HG02623 (cell line): ENCODE data around the gene SCNN1G.
"Not testable (repeated sequence)": the region's sequence is repeated elsewhere in the genome, so short reads cannot be mapped to it uniquely, and the experiment has no call there.

Experiments
- ATAC-seq: cut with Tn5 transposase; IDR thresholded peaks from one replicate; pipeline ENCODE4 v1.9.1; 2021; ENCODE audit warnings: moderate library complexity; ENCODE audit not compliant: unreplicated experiment

The SCNN1G gene, protein sequence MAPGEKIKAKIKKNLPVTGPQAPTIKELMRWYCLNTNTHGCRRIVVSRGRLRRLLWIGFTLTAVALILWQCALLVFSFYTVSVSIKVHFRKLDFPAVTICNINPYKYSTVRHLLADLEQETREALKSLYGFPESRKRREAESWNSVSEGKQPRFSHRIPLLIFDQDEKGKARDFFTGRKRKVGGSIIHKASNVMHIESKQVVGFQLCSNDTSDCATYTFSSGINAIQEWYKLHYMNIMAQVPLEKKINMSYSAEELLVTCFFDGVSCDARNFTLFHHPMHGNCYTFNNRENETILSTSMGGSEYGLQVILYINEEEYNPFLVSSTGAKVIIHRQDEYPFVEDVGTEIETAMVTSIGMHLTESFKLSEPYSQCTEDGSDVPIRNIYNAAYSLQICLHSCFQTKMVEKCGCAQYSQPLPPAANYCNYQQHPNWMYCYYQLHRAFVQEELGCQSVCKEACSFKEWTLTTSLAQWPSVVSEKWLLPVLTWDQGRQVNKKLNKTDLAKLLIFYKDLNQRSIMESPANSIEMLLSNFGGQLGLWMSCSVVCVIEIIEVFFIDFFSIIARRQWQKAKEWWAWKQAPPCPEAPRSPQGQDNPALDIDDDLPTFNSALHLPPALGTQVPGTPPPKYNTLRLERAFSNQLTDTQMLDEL

DNA sequence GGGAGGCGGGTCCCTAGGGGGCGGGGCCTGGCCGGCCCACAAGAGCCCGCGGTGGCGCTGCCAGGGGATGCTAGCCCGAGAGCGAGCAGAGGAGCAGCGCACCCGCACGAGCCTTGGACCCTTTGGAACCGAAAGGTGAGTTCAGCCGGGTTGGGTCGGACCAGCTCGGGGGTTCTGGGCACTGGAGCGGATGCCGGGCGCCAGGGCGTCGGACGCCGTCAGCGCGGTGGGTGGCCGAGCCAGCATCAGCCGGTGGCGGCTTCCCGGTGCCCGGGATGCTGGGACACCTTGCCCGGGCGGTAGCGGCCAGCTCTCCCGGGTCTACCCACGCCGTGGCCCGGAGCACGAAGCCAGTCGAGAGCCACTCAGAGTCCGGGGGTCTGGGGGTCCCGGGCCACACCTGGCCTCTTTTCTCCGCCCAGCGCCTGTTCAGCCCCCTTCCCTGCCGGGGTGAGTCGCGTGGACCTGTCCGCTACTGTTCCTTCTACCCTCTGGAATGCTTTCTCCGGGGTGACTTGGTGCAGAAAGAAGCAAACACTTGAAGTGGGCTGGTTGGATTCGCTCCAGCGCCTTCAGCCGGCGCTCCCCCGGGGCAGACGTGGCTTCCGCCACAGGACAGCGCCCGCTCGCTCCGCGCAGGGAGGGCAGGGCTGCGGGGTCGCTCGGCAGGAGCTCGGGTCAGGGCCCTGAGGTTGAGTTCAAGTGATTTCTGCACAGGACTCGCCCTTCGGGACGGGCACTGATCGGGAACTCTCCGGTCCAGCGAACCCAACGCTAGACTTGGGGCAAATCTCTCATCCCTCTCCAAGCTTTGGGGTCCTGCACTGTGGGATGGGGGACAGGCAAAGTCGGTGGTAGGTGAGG, at the start of gene SCNN1G:
SCNN1G (plus strand) TSS at position 67 of the 864 bp plus-strand sequence. CDS start 3,527 bp downstream, outside the sequence.
- ATAC-seq: no peak

DNA sequence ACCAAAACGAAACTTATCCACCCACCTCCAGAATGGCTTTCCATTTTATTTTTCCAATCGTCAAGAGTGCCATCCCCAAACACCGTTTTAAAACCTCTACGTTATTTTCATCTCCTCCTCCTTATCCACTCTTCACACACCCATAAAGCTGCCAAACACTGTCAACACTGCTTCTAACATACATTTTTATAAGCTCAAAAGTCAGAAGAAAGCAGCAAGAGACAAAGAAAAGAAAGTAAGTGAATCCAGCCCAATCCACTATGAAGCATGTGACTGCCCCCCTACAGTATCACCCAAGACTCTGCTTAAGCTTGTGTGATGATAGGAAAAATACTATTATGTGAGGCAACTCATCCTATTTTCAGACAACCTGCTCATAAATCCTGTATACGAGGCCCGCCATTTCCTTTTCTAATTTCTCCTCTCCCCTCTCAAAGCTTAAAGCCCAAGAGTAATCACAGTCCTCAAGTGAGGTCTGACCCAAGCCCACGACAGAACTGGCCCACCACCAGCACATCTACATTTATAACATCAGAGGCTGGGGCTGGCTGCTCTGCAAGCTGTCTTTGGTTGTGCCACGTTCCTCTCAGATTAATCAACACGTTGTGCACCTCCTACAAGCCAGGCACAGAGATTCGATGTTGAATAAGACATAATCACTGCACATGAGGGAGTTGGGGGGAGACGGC, 49.6 kb upstream of the SCNN1G start:
- no peak for ATAC-seq

DNA sequence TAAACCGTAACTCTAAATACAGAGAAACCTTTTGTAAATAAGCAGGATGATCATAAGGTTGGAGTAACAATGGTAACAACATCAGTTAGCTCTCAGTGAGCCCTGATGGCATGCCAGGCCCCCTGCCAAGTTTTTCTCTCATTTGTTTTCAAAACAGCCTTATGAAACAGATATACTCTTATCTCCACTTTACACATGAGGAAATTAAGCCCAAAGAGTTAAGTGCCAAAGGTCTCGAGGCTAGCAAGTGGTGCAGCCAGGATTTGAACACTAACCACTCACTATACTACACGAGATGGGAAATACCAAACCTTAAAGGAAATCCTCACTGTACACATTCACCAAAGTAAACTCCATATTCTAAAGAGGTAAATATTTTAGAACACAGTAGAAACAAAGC, 48.3 kb upstream of the SCNN1G start:
- no peak for ATAC-seq

DNA sequence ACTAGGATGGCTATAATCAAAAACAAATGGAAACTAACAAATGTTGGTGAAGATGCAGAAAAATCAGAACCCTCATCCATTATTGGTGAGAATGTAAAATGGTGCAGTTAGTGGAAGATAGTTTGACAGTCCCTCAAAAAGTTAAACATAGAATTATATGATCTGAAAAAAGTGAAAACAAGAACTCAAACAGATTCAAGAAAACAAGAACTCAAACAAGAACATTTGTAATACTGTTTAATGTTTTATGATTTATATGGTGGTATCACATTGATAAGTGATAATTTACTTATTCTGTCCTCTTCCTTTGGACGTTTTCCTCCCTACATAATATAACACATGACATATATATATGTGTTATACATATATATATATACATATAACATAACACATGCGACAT, 45.3 kb upstream of the SCNN1G start:
- ATAC-seq: no peak

DNA sequence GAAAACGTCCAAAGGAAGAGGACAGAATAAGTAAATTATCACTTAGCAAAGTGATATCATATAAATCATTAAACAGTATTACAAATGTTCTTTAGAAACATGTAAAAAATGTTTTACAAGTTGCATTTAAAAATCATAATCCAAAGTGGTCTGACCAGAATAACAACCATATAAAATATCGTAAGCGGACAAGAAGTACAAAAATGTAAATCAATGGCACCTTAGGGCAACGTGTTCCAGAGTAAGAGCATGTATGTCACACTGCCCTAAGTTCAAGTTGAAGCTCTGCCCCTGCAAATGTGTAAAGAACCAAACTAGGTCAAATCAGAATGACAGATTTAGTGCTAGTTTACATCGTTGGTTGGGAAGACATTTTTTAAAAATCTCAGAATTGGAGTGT, 44.7 kb upstream of the SCNN1G start:
- ATAC-seq: no peak

DNA sequence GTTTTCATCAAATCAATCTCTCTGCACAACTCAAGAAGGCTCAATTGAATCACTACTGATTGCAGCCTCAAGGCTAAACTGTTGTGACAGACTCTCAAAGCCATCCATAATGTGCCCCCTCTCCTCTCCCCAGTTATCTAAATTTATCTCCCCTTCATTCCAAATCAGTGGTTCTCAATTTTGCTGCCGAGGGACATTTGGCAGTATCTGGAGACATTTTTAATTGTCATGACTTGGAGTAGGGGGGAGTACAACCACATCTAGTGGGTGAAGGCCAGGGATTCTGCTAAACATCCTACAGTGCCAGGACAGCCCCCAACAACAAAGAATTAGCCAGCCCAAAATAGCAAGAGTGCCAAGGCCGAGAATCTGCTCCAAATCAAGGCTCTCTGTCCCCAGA, 42.4 kb upstream of the SCNN1G start:
- ATAC-seq: no peak

DNA sequence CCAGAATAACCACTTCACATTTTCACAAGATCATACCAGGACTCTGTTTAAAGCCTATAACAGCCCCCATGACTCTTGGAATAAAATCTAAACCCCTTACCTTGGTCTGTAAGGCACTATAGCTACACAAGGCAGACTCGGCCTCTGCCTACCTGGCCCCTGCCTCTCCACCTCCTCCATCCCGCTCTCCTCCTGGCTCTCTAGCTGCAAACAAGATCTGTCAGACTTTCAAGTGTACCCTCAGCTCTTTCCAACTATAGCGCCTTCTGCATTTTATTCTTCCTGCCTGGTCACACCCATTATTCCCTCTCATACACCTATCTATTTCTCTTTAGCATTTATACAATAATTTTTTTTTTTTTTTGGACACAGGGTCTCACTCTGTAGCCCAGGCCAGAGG, 41.5 kb upstream of the SCNN1G start:
- ATAC-seq: no peak

DNA sequence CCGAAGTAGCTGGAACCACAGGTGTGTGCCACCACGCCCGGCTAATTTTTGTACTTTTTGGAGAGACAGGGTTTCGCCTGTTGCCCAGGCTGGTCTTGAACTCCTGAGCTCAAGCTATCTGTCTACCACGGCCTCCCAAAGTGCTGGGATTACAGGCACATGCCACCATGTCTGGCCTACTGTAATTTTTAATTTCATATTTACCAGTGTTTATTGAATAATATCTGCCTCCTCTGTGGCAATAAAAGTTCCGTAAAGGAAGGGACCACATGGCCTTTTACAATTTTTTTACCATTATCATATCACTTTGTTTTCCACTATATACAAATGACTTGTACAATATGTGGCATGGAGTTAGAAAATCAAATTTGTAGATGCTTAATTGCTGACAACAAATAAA, 41.0 kb upstream of the SCNN1G start:
- ATAC-seq: no peak

DNA sequence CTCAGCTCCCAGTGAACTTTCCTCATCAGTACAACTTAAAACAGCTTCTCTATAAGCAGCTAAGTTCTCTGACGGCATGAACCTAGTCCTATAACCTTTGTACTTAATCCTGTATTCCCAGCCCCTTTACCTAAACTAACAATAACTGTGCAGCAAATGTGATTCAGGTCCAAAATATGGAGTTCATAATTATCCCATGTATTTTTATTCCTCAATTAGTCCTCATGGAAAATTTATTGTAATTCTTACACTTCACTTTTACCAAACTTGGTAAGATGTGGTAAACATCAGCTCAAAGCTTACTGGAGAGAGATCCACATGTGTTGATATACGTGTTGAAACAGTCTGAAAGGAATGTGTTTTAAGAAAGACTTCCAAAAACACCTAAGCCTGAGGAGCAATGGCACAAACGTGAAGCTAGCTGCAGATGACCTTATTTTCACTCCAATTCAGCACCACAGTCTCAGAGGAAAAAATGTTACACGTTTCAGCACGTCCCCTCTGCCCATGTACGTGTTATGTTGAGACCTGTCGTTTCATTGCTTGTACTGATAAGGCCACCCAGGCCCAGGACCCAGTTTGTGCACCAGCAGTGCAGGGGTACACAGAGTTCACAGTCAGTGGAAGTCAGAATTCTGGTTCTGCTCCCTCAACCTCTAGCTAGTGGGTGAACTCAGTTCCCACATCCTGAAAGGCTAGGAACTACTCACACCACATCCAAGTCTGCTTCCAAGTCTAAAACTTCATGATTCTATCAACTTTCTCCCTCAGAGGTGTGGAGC, 40.4 kb upstream of the SCNN1G start:
- ATAC-seq: no peak

DNA sequence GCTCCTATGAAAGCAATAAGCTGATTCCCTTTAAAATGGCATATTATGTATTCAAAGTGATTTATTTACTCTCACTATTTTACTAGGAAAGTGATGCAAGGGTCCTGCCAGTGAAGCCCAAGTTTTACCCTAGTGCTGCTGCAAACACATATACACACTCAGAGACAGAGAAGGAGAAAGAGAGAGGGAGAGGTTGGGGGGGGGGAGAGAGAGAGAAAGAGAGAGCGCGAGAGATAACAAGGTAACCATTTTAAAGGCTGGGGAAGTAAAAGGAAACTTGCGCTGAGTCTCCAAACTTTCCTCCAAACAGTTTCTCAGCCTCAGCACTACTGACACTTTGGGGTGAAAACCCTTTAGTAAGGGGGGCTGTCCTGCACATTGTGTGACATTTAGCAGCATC, 39.2 kb upstream of the SCNN1G start:
- no peak for ATAC-seq

DNA sequence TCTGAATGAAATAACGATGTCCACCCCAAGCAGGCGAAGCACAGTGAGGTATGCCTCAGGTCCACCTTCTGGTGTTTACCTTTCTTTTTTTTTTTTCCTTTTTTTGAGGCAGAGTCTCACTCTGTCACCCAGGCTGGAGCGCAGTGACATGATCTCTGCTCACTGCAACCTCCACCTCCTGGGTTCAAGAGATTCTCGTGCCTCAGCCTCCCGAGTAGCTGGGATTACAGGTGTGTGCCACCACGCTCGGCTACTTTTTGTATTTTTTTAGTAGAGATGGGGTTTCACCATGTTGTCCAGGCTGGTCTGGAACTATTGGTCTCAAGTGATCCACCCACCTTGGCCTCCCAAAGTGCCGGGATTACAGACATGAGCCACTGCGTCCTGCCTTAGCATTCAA, 38.2 kb upstream of the SCNN1G start:
- ATAC-seq: not testable (repeated sequence)

DNA sequence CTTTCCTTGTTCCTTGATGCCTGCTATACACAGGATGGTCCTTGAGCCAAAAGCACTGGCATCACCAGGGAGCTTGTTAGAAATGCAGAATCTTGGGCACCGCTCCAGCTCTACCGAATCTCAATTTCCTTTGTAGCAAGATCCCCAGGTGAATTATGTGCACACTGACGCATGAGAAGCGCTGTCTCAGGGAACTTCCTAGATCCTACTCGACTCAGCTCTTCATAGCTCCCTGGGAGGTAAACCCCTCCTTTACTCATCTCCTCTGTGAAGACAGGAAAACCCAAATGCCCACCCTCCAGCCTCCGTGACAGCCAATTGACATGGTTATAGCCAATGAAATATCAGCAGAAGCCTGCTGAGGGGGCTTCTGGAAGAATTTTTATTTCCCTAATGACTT, 37.4 kb upstream of the SCNN1G start:
- no peak for ATAC-seq

DNA sequence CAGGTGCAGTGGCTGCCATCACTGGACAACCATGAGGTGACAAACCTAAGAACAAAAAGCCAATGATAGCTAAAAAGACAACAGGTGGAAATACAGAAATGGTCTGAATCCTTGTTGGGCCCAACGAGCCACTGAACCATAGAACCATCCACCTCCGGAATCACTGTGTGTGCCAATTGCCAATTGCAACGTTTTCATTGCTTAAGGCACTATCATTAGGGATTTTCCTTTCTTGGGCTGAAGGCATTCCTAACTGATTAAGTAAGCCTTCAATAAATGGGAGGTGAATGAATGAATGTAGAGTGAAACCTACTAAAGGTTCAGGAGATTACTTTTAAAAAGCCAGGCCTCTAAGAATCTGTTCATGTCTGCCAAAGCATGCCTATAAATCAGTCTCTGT, 36.9 kb upstream of the SCNN1G start:
- ATAC-seq: no peak

DNA sequence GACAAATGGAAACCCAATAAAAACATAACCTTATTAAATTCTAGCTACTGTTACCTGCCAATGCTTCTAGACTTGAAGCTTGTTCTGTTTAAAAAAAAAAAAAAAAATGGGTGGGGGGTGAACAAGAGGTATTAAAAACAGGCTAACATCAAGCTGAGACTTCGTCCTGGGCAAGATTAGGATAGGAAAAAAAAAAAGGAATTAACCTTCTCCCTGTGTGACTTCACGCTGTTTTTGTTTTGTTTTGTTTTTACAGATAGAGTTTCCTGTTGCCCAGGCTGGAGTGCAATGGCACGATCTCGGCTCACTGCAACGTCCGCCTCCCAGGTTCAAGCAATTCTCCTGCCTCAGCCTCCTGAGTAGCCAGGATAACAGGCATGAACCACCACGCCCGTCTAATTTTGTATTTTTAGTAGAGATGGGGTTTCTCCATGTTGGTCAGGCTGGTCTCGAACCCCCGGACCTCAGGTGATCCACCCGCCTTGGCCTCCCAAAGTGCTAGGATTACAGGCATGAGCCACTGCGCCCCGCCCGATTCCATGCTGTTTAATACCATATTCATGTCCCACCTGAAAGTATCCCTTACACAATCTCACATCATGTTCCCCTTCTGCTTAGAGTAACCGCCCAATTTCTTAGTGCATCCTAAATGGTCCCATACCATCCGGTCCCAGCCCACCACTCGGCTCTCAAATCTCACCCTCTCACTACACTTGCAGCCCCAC, 35.5 kb upstream of the SCNN1G start:
- ATAC-seq: no peak

DNA sequence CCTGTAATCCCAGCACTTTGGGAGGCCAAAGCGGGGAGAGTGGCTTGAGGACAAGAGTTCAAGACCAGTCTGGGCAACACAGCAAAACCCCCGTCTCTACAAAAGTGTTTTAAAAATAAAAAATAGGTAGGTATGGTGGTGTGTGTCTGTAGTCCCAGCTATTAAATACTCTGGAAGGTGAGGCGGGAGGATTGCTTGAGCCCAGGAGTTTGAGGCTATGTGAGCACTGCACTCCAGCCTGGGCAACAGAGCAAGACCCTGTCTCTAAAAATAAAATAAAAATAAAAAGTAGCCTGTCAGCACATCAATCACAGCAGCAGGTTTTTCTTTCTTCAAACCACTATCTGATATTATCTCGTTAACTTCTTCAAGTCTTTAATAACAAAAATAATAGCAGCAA, 34.9 kb upstream of the SCNN1G start:
- no peak for ATAC-seq

DNA sequence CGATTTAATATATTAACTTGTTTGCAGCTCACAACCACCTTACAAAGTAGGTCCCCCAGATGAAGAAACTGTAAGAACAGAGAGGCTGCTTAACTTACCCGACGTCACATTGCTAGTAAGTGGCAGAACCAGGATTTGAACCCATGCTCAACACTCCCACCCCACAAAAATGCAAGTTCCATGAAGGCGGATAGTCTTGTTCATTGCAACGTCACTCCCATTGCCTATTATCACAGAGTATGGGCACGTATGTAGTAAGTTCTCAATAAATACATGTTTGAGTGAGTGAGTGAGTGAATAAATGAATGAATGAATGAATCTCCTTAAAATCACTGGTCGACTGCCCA, 34.4 kb upstream of the SCNN1G start:
- ATAC-seq: no peak

DNA sequence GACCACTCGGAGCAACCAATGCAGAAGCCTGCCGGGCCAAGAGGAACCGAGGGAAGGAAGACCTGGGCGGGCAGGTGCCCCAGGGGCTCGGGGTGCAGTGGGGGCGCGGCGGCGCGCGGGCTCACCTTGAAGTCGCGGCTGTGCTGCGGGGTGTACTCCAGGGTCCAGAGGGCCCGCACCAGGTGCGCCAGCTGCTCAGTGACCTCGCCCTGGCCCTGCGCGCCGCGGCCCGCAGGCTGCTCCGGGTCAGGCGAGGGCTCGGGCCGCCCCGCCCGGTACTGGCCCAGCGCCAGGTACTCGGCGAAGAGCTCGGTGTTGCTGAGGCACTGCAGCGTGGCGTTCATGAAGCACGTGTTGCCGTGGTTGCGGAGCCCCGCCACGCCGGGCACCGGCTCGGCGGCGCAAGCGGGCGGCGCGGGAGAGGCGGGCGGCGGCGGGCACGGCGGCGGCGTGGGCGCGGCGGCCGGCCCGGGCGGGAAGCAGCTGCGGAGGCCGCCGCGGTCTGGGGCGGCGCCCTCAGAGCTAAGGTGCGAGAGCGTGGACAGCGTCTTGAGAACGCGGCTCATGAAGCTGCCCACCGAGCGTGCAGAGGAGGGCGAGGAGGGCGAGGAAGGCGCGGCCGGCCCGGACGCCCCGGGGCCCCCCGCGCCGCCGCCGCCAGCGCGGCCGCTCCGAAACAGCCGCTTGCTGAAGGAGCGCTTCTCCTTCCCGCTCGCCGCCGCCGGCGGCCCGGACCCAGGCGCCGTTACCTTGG, 33.9 kb upstream of the SCNN1G start:
- peak; percentile 29 for ATAC-seq

DNA sequence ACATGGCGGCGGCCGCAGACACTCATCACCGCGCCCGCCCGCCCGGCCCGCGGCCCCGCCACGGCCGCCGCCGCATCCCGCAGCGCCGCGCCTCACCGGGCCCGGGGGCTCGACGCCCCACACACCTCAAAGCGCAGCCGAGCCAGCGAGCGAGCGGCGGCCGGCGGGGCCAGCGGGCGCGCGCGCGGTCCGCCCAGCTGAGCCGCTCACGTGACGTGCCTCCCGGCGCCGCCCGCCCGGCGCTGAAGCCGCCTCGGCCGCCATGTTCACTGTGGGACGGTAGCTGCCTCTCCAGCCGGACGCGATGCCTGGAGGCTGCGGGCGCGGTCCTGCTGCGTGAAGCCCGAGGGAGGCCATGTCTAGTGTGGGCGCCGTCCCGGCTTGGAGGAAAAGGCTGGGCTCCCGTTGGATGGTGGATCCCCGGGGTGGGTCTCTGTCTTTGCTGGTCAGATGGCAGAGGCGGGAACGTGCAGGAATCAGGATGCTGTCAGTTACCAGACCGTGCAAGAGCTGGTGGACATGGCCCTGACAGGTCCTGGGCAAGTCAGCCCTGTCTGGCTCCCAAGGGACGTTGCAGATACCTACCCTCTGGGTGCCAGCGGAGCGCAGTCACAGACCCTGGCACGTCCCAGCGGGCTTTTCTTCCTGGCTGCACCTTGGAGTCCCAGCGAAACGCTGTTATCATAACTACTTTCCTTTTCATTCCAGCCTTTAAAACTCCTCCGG, 33.1 kb upstream of the SCNN1G start, which contains the start of gene USP31:
USP31 (minus strand) TSS at position 186 of the 726 bp plus-strand sequence; CDS start at position 4, 182 bp downstream.
- ATAC-seq: peak; percentile 93
